DMS 273 (cell line): ENCODE data around the gene KIF21B.

Experiments
- DNase-seq: peaks from one replicate; lab custom pipeline; 2025; ENCODE audit not compliant: unreplicated experiment; lab: John Stamatoyannopoulos, UW

The KIF21B gene

DNA sequence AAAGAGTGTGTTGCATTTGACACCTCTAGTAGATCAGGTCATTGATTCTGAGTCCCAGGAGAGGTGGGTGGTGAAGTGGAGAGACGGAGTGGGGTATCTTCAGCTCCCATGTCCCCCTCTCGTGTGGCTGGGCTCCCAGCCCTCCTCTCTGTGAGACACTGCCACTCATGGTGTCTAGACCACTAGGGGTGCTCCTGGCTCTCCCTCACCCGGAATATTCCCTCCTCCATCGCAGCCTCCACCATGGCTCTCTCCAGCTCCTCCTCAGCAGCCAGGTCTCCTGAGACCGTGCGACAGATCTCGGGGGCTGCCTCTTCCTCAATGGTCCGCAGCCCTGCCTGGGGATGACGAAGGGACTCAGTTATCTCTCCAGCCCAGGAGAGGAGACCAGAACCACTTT, 20.6 kb upstream of the KIF21B start:
- DNase-seq, result no peak

DNA sequence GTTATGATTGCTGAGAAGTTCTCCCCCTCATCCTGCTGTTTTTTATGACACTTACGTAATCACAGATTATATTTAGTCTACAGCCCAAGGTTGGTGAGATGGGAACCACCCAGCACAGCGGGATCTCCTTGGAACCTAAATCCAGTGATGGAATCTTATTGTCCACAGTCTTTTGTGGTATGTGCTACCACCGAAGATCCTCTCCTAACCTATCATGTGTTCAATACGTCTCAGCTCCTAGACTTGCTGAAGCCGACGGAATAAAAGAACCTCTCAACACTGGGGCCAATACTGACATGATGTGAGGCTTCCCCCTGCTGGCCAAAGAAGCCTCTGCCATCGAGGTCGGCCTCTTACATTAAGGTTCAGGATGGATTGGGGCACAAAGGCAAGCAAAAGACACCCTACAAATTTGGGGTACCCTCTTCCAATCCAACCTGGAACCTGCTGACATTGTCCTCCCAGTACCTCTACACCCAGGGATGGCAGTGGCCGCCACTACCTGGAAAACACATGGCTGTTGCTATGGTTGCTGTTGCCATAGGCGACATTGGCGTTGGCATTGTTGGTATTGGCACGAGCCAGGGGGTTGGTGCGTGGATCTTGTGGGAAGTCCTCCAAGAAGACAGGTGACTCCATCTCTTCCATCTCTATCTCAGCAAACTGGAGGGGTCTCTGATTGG, 19.4 kb upstream of the KIF21B start:
- peak; percentile 85 for DNase-seq

DNA sequence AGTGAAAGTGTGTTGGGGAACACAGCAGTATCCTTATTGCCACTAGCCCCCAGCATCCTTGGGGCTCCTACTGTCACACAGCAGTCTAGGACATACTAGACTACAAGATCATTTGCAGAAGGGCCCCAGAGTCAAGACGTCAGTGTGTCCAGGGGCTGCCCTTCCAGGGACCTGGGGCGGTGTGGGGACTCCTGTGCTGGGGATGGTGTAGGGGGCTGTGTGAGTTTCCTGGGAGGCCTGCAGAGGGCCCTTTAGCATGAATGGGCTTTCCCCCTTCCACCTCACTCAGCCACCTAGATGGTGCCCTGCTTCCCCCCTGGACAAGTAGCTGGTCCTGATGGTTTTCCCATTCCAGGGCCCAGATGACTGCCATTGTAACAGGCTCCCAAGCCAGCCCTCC, 17.5 kb upstream of the KIF21B start:
- DNase-seq, result no peak

DNA sequence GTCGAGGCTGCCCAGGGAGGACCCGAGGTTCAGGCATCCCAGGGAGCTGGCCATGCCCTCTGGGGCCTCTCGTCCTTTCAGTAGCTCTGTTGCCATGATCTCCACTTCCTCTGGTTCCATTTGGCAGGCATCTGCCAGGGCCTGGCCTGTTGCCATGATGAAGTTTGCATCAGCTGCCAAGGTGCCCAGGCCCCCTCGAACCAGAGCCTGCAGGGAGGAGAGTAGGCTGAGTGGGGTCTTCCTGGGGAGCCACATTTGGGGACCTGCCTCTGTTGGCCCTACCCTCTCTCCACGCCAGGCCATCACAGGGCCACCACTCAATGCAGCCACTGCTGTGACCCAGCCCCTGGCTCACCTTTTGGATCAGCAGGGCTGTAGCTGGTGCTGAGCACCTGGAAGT, 16.4 kb upstream of the KIF21B start:
- DNase-seq, result peak; percentile 57

DNA sequence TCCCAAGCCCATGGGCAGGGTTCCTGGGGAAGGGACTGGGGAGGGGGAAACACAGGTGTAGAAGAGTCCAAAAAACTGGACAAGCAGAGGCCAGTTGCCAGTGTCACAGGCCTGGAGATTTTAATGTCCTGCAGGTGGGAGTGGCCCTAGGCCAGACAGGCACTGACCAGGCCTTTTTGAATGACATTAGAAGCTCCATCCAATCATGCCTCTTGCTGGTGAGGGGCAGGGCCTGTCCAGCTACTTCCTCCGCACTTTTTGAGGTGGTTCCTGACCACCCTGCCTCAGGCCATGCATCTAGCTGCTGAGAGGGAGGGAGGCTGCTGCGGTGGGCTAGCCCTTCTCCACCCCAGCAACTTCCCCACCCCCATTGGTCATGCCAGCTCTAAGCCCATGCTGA, 15.9 kb upstream of the KIF21B start:
- DNase-seq, result no peak

DNA sequence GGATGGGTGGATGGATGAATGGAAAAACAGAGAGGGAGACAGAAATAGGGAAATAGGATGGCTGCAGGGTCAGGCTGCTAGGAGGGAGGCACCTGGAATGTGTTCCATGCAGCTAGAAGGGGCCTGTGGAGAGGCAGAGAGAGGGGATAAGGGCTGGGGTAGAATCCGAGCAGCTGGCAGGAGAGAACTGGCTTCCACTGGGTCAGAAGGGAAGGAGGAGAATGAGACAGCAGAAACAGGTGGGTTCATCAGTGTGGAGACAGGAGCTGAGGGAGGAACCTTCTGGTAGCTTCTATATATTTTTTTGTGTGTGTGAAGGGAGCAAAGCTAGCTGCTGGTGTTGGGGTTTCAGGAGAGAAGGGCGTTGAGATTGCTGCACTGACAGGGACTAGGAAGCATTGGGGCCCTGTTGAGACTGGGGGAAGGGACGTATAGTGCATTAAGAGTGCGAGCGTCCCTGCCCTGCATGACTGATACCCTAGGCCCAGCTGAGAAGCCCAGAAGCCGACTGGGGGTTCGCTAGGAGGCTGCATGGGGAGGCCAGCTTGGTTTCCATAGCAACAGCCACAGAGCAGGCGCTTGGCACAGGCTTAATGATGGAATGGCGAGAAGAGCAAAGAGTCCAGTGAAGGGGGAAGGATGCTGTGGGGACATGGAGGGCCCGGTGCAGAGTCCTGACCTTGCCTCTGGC, 14.8 kb upstream of the KIF21B start:
- DNase-seq, result peak; percentile 30

DNA sequence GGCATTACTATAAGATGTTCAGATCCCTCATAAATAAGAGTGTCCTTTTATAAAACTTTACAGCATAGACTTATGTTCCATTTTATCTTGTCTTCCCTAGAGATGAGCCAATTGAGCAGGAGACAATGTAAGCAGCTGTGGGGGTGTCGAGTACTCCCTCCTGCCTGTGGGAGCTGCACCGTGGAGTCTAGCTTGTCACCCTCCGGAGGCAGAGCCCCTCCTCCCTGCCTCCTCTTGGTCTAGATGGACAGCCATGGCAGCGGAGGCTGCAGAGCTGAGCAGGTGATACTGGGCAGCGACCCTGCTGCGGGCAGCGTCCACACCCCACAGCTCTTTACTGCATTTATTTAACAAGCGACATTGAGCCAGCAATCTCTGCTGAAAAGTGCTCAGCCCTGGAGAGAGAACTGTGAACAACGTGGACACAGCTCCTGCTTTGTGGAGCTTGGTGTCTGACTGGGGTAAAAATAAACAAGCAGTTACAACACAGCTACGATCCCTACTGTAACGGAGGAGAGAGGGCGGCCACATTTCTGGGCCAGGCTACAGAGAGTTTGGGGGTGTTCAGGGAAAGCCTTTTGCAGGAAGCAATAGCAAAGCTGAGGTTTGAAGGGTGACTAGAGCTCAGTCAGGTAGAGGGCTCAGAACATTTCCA, 12.8 kb upstream of the KIF21B start:
- DNase-seq, result no peak

DNA sequence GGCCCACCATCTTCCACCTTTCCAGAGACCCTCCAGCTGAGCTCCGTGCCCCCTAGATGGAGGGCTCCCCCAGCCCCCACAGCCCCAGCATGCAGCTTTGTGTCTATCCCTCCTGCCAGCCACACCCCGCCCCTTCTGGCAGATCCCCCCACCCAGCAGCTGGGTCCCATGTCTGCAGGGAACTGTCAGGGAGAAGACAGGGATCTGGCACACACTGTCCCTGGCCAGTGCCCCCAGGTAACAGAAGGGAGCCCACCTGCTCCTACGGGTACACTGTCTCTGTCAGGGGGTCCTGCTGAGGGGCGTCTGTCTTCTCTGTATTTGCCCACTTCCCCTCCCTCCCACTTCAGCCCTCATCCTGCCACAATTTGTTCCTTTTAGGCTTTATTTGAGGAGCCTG, 11.2 kb upstream of the KIF21B start:
- DNase-seq, result no peak

DNA sequence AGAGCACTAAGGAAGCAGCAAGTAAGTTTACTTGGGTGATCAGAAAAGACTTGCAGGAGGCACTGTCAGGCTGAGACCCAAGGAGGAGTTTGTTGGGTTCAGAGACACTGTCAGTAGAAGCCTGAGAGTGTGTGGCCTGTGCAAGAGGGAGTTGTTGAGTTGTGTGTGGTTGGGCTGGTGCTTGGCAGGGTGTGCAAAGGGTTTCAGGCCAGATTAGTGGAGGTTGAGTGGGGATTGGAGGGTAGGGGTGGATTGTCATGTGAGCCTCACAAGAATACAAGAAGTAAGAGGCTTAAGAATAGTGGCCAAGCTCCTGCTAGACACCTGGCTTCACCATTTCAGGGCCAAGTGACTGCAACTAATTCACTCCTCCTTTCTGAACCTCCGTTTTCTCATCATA, 8.9 kb upstream of the KIF21B start:
- DNase-seq, result no peak

DNA sequence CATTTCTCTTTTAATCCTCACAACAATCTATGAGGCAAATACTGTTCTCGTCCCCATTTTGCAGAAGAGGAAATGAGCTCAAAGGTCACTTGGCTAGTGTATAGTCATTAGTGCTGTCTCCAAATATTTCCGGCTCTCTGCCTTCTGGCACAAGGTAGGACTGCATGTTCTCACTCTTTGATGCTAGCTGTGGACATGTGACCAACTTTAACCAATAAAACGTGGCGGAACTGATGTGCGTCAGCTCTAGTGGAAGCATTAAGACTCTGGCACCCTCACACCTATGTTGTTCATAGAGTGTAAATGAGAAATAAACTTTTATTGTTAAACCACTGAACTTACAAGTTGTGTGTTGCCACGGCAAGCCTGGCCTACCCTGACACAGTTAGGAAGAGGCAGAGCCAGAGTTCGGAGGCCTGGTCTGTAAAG, 5.0 kb upstream of the KIF21B start:
- DNase-seq, result no peak

DNA sequence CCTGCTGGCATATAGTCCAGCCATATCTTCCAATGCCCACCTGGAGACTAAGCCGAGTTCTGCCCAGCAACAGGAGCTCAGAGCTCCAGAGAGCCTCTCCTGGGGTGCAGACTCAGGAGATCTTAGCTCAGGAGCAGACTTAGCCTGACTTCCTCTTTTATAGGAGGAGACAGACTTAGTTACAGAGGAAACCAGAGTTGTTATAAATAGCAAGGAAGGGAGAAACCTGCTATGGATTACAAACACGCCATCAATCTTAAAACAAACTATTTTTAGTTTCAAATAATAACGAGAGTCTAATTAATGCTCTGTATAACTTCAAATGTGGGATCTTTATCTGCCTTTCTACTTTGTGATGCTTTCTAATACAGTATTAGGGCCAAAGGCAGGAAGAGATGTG, 3.3 kb upstream of the KIF21B start:
- DNase-seq, result peak; percentile 42

DNA sequence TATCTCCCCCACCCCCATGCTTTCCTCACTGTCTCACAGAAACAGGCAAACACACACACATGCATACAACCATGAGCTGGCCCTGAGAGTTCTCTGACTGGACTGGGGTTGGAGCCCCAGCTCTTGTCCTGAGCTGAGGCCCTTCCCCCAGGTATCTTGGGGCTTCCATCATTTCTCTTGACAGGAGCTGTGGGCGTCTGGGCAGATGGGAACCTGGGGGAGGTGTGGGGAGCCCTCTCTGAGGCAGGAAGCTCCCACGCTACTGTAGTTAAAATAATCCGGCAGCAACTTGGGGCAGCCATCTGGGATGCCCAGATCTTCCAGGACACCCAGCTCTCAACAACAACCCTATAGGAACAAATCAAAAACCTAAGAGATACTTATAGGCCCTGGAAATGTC, 2.7 kb upstream of the KIF21B start:
- DNase-seq, result peak; percentile 58

DNA sequence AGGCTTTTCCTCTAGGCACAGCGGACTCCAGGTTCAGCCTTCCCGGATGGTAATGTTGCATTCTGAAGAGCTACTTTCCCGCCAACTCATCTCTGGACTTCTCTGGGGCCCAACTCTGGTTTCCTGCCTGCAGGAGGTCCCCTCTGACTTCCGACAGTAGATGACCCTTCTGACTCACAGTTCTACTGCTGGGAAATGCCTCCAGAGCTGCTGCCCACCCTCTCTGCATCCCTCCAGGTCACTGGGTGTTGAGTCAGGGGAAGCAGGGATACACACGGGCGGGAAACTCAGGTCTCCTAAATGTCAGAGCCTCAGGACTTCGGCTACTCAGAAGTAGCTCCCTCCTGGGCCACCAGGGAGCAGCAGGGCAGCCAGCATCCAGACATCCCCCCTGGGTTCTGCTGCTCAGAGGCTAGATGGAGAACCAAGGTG, 2.1 kb upstream of the KIF21B start:
- DNase-seq, result peak; percentile 70

DNA sequence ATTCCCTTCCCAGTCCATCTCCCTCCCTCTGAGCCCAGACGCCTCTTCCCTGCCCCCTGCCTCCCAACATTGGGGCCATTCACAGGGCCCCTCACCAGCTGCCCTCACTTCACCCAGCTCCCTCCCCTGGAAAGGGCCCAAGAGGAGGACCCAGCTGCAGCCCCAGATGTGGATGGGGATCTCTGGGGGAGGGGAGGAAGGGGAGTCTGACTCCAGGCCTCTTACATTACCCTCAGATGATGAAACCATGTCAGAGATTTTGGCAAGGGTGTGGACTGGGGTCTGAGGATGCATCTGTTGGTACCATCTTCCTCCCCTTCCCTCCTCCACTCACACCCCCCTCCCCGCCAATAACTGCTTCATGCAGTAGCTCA, 1.1 kb upstream of the KIF21B start:
- peak; percentile 24 for DNase-seq

DNA sequence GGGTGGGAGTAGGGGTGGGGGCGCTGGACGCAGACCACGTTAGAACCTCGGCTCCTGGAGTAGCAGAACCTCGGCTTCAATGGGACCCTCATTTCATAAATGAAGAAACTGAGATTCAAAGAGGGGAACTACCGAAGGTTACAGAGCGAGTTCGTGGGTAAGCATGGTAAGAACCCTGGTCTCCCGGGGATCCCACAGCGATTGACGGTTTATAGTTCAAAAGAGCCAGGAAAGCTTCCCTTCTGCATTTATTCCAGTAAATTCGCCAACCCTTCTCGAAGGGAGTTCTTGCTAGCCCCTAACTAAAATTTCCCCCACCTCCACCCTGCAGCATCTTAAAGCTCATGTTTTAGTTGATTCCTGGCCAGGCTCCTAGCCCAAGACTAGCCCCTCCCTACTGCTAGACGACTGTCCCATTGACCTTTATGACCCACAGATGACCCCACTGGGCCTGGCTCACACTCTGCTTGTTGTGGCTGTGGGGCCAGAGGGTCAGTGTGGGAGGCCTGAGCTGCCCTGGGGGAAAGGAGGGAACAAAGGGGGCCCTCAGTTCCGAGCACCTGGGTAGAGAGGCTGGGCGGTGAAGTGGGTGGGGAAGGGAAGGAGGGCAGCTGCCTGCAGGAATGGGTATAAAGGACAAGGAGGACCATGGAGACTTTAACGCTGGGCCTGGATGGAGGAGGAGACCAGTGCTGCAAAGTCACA, 558 bp upstream of the KIF21B start:
- no peak for DNase-seq

DNA sequence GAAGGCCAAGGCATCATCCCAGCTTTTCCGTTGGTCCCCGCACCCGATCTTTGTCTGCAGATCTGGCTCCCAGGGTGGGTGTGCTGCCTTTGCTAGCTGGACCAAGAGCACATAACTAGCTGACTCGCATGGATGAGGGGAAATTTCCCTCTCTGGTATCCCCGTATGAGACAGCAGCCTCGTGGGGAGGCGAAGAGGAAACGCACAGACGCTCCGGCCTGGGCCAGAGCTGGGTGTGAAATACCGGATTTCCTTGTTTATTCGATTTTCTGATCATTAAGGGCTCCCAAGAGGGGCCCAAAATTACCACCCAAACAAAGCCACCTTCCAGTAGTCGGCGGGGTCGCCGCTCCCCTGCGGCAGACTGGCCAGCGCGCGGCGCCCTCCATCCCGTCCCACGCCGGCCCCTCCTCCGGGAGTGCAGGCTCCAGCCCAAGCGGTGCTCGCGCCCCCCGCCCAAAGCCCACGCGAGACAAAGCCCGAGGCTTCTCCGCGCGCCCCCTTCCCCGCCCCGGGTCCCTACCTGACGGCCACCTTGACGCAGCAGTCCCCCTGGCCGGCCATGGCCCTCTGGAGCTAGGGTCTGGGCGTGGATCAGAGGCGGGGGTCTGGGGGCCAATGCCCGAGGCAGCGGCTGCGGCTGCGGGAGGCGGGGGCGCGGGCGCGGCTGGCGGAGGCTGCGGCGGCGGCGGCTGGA, 546 bp downstream of the KIF21B start:
- DNase-seq, result peak; percentile 34

DNA sequence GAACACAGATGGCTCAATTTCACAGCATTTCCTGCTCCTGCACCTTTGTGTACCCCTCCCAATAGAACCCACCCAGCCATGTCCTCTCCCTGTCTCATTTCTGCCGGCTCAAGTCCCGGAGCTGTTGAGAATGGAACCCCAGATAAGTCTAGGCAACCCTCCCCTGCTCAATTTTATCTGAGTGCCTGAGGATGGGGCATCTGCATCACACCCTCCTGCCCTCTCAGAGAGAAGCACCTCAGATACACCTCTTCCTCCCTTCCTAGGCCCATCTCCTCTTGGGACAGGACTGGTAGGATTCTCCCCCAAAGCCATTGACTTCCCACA, 1.1 kb downstream of the KIF21B start:
- DNase-seq, result no peak

DNA sequence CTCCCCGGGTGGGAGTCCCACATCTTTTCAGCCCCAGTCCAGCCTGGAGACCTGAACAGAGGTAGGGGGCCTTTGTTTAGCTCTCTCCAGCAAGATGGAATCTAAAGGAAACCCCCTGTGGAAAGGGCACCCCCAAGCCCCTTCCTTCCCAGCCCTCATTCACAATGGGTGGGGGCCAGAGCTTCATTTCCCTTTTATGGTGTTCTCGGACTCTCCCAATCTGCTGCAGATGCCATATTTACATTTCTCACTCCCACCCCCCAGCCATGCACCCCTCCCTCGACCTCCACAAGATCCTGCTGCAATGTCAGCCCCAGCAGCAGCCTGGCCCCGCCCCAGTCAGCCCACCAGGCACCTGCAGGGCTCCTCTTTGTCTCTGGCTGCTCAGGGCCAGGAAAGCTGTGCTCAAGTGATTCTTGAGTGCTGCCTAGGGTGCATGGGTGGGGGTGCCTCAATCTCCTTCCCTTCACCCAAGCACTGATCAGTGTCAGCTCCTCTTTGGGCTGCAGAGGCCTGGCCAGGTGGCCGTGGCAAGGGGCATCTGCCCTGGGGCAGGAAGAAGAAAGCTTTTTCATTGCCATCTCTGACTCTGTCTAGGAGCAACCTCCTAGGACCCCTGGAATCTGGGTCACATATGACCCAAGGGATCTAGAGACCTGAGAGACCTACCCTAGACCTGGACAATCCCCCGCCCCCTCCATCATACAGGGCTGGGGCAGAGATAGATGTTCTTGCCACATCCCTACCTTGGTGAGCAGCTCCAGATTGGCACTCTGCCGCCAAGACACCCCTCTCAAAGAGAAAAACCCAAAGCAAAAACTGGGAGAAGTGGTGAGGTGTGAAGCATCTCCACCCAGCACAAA, 1.7 kb downstream of the KIF21B start:
- no peak for DNase-seq

DNA sequence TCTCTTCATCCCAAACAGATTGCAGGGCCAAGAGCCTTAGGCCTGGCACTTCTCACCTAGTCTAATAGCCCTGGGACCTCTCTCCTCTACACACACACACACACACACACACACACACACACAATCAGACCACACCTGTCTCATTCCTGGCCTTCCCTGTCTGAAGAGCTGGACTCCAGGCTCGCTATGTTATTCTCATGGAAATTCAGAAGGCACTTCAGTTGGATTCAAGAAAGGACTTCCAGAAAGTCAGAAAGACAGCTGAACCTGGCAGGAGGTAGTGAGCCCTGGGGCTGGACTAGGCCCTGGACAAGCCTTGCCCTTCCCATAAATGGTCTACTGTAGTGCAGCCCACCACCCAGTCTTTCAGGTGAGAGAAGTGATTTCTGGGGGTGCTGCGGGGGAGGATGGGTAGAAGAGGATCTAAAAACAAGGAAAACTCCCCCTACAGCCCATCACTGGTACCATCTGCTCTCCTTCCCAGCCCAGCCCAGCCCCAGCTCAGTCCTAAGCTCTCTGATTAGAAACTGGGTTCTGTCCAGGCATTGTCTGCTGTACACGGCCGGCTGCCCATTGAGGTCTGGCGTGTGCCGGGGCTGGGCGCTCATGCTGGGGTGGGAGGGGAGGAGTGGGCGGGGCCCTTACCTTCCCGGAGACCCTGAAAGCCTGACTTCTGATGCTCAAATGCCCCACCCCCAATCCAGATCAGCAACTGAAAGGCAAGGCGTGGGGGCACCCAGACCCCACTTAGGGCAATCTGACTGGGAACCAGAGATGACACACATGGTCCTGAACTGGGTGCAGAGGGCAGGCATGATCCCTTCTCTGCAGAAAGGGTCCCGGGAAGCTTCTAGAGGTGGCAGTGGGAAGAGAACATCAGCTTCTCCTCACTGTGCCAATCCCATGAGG, 2.5 kb downstream of the KIF21B start:
- peak; percentile 66 for DNase-seq
